Astrocyte (in vitro differentiated cells and primary cell): Measurements from ENCODE around the gene PHC3. TPM values are rescaled to one million over a fixed set of nuclear protein-coding genes. Genes with fewer than 3 reads are reported as not detected.

Experiments used
- DNase-seq: peaks from one replicate; pipeline ENCODE4 v3.0.0-alpha.2; 2010; ENCODE audit warnings: low read depth
- FAIRE-seq: peaks from 2 replicates; lab custom pipeline; 2011; peaks lifted over from hg19 to GRCh38; lab: Jason Lieb, UNC
- H2AFZ ChIP-seq: 2 replicates; pipeline ENCODE4 v1.6.0; 2012; ENCODE audit warnings: low read depth, low read length, inconsistent platforms
- H3K27ac ChIP-seq: 2 replicates; pipeline ENCODE4 v1.5.1; 2011; ENCODE audit warnings: low read depth, low read length, inconsistent platforms
- H3K27me3 ChIP-seq: 2 replicates; pipeline ENCODE4 v1.6.0; 2011; ENCODE audit warnings: low read length, inconsistent platforms; ENCODE audit not compliant: insufficient read depth
- H3K36me3 ChIP-seq: 2 replicates; pipeline ENCODE4 v1.5.1; 2011; ENCODE audit warnings: low read length, inconsistent platforms; ENCODE audit not compliant: insufficient read depth
- H3K4me1 ChIP-seq: 2 replicates; pipeline ENCODE4 v1.5.1; 2011; ENCODE audit warnings: low read length, inconsistent platforms; ENCODE audit not compliant: insufficient read depth
- H3K4me2 ChIP-seq: 2 replicates; pipeline ENCODE4 v1.6.0; 2012; ENCODE audit warnings: low read length, inconsistent platforms
- H3K4me3 ChIP-seq: 2 replicates; pipeline ENCODE4 v1.5.1; 2011; ENCODE audit warnings: low read depth, mild to moderate bottlenecking, low read length, inconsistent platforms; ENCODE audit not compliant: insufficient read depth
- H3K79me2 ChIP-seq: 2 replicates; pipeline ENCODE4 v1.6.0; 2012; ENCODE audit warnings: mild to moderate bottlenecking, low read length, inconsistent platforms; ENCODE audit not compliant: insufficient read depth
- H3K9ac ChIP-seq: 2 replicates; pipeline ENCODE4 v1.6.0; 2012; ENCODE audit warnings: mild to moderate bottlenecking, low read length, inconsistent platforms
- H3K9me3 ChIP-seq: 2 replicates; pipeline ENCODE4 v1.5.1; 2012; ENCODE audit warnings: low read depth, mild to moderate bottlenecking, low read length, inconsistent platforms; ENCODE audit not compliant: insufficient read depth
- H4K20me1 ChIP-seq: 2 replicates; pipeline ENCODE4 v1.6.0; 2012; ENCODE audit warnings: low read length, inconsistent platforms; ENCODE audit not compliant: insufficient read depth
- H3K27ac Mint-ChIP-seq: one replicate; pipeline ENCODE4 v1.8.0; 2021; ENCODE audit warnings: mild to moderate bottlenecking, mixed read lengths; ENCODE audit not compliant: unreplicated experiment
- H3K27me3 Mint-ChIP-seq: one replicate; pipeline ENCODE4 v1.8.0; 2021; ENCODE audit warnings: low read depth, mixed read lengths; ENCODE audit not compliant: unreplicated experiment
- H3K36me3 Mint-ChIP-seq: one replicate; pipeline ENCODE4 v1.8.0; 2021; ENCODE audit warnings: low read depth, mixed read lengths; ENCODE audit not compliant: unreplicated experiment
- H3K4me1 Mint-ChIP-seq: one replicate; pipeline ENCODE4 v1.8.0; 2021; ENCODE audit warnings: low read depth, mixed read lengths; ENCODE audit not compliant: unreplicated experiment
- H3K4me3 Mint-ChIP-seq: one replicate; pipeline ENCODE4 v1.8.0; 2021; ENCODE audit warnings: mild to moderate bottlenecking, moderate library complexity, mixed read lengths; ENCODE audit not compliant: unreplicated experiment
- H3K9me3 Mint-ChIP-seq: one replicate; pipeline ENCODE4 v1.8.0; 2021; ENCODE audit warnings: mild to moderate bottlenecking, mixed read lengths; ENCODE audit not compliant: unreplicated experiment
- EZH2 ChIP-seq: IDR thresholded peaks from 2 replicates; pipeline ENCODE4 v1.6.1; 2012; ENCODE audit warnings: mild to moderate bottlenecking, low read length, inconsistent platforms; ENCODE audit not compliant: insufficient read depth
- total RNA-seq: library from RNA; stranded (reverse); gene quantifications from 2 replicates; pipeline ENCODE4 v1.2.1, GENCODE V29; 2021
- TF ChIP-seq, protein P1 (sequence below): IDR thresholded peaks from 2 replicates; pipeline ENCODE4 v1.5.1; 2011; ENCODE audit warnings: low read depth, mild to moderate bottlenecking, inconsistent platforms, low read length, moderate library complexity; ENCODE audit not compliant: insufficient read depth

Gene PHC3
- total RNA-seq, 1 donor from 2014 or later = 40.8 TPM

DNA sequence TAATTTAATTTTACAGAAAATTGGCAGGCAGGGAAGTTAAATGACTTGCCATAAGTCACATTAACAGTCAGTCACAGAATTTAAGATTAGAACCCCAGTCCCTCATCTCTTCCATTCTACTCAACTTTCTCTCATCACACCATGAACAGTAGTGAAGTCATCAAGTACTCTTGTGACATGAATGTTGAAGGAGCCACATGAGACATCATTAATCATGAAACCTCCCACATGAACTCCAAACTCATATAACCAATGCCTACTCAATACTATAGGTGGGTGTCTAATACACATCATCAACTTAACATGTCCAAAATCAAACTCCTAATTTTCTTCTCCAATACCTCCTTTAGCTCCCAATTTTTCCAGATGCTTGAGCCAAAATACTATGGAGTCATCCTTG lies 19.5 kb downstream of the PHC3 start:
- Mint-ChIP-seq H3K36me3 (peaks cover 13% of the 10 kb centered on the region), H3K9me3 (no peaks in the 10 kb centered on the region), H3K27me3 (no peaks in the 10 kb centered on the region), H3K27ac (no peak overlapping the region), H3K4me3 (no peak overlapping the region), H3K4me1 (peaks cover 15% of the 10 kb centered on the region)
- no peak overlapping the region for H3K4me3 ChIP-seq
- H3K79me2 ChIP-seq = peaks cover 97% of the 10 kb centered on the region
- no peak for FAIRE-seq
- peaks cover 13% of the 10 kb centered on the region for H3K36me3 ChIP-seq
- H3K9me3 ChIP-seq = no peaks in the 10 kb centered on the region
- no peak for TF ChIP-seq EZH2
- TF ChIP-seq, protein P1, sequence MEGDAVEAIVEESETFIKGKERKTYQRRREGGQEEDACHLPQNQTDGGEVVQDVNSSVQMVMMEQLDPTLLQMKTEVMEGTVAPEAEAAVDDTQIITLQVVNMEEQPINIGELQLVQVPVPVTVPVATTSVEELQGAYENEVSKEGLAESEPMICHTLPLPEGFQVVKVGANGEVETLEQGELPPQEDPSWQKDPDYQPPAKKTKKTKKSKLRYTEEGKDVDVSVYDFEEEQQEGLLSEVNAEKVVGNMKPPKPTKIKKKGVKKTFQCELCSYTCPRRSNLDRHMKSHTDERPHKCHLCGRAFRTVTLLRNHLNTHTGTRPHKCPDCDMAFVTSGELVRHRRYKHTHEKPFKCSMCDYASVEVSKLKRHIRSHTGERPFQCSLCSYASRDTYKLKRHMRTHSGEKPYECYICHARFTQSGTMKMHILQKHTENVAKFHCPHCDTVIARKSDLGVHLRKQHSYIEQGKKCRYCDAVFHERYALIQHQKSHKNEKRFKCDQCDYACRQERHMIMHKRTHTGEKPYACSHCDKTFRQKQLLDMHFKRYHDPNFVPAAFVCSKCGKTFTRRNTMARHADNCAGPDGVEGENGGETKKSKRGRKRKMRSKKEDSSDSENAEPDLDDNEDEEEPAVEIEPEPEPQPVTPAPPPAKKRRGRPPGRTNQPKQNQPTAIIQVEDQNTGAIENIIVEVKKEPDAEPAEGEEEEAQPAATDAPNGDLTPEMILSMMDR = no peak
- H3K9ac ChIP-seq = no peak overlapping the region
- H2AFZ ChIP-seq = no peak overlapping the region
- no peak for DNase-seq
- H3K27ac ChIP-seq = no peak overlapping the region
- peaks cover 72% of the 10 kb centered on the region for H4K20me1 ChIP-seq
- H3K4me2 ChIP-seq = no peak overlapping the region
- H3K4me1 ChIP-seq = no peaks in the 10 kb centered on the region
- H3K27me3 ChIP-seq = no peaks in the 10 kb centered on the region

DNA sequence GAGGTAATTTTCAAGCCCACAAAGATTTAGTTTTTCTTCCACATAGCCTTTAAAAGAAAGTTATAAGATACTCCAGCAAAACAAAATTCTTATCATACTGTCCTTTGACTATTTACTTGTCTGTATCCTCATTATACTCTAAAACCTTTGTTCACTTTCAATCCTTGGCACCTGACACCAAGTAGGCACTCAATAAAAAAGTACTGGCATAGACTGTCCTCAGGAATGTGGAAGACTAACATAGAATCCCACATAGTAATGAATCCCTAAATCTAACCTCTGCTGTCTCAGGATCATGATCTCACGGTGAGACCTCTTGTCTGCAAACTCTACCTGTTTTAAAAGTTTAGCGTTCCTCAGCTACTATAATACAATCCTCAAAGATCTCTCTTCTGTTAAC lies 21.6 kb downstream of the PHC3 start:
- FAIRE-seq (no peak), DNase-seq (no peak)
- Histone ChIP-seq H3K9ac (no peak overlapping the region), H3K4me1 (no peaks in the 10 kb centered on the region), H3K4me3 (no peak overlapping the region), H3K4me2 (no peak overlapping the region), H3K9me3 (no peaks in the 10 kb centered on the region), H3K27ac (no peak overlapping the region), H3K27me3 (no peaks in the 10 kb centered on the region), H4K20me1 (peaks cover 80% of the 10 kb centered on the region), H3K36me3 (peaks cover 3% of the 10 kb centered on the region), H2AFZ (no peak overlapping the region), H3K79me2 (peaks cover 97% of the 10 kb centered on the region)
- H3K4me1 Mint-ChIP-seq = peaks cover 13% of the 10 kb centered on the region
- no peak overlapping the region for H3K4me3 Mint-ChIP-seq
- no peaks in the 10 kb centered on the region for H3K9me3 Mint-ChIP-seq
- no peak overlapping the region for H3K27ac Mint-ChIP-seq
- no peak for TF ChIP-seq EZH2
- TF ChIP-seq, protein P1 = no peak
- no peaks in the 10 kb centered on the region for H3K27me3 Mint-ChIP-seq
- peaks cover 11% of the 10 kb centered on the region for H3K36me3 Mint-ChIP-seq

DNA sequence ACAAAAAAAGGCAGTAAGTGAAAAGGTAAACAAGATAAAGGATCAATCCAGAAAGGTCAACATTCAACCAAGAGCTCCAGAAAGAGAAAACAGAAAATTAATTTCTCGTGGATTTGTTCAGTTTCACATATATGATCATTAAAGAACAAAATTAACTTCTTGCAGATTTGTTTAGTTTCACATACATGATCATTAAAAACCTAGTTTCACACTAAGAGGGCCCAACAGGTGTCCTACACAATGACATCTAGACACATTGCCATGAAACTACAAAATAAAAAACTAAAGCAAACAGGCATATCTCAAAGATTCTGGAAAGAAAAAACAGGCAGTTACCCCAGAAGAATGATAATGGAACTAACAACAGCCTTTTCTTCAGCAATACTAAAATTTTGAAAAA lies 22.1 kb downstream of the PHC3 start:
- Histone ChIP-seq H3K4me2 (no peak overlapping the region), H3K27ac (no peak overlapping the region), H3K36me3 (peaks cover 2% of the 10 kb centered on the region), H4K20me1 (peaks cover 80% of the 10 kb centered on the region), H3K4me3 (no peak overlapping the region), H3K9me3 (no peaks in the 10 kb centered on the region), H3K79me2 (peaks cover 97% of the 10 kb centered on the region), H3K9ac (no peak overlapping the region), H3K4me1 (no peaks in the 10 kb centered on the region), H2AFZ (no peak overlapping the region), H3K27me3 (no peaks in the 10 kb centered on the region)
- TF ChIP-seq, protein P1 = no peak
- no peak for TF ChIP-seq EZH2
- DNase-seq = no peak
- Mint-ChIP-seq H3K9me3 (no peaks in the 10 kb centered on the region), H3K36me3 (peaks cover 13% of the 10 kb centered on the region), H3K27ac (no peak overlapping the region), H3K4me1 (peaks cover 13% of the 10 kb centered on the region), H3K27me3 (no peaks in the 10 kb centered on the region), H3K4me3 (no peak overlapping the region)
- FAIRE-seq = no peak
